ENCODE results near the gene FZD8. TPM values are rescaled to one million over a fixed set of nuclear protein-coding genes. Genes with fewer than 3 reads are reported as not detected.

The FZD8 gene
- total RNA-seq, 1 donor from 2014 or later = 17.2 TPM

DNA sequence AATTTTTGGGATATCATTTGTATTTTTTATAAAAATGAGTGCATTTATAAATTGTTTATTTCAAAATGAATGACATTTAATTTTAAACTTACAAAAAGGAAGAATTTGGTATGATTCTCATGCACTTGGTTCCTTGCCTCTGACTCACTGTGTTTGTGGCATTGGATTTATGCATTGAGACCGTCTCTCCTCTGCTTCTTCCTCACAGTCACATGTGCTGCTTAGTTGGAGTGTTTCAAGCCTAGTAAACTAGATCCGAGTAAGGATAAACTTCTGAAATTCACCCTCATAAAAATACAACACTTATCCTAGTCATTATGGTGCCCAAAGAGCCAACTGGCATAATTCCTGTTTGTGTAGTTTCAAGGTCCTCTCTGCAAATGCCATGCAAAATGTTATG, 19.1 kb upstream of the FZD8 start:
- FAIRE-seq (no peak), DNase-seq (ENCODE audit: low read depth) (no peak)
- H3K27ac Mint-ChIP-seq (ENCODE audit: unreplicated experiment) = no peak overlapping the region

DNA sequence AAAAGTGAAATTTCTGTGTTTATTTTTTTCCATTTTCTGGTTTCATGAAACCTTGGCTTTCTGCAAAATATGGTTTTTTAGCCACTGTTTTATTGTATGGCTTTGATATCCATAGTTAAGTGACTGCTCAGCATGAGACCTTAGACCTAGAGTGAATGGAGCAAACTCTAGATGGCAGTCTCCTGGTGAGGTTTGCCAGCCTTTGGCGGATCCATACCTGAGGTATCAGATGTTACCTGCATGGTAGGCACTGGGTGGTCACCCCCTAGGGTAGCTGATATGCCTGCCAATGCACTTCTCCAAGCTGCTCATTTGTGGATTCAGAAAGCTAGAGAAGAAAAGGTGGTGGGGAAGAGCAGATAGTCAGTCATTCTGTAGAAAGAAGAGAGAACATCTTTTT, 17.4 kb upstream of the FZD8 start:
- Mint-ChIP-seq H3K4me3 (ENCODE audit: unreplicated experiment) (no peak overlapping the region), H3K36me3 (ENCODE audit: low read depth, unreplicated experiment) (peaks cover 2% of the 10 kb centered on the region), H3K9me3 (ENCODE audit: unreplicated experiment) (peaks cover 4% of the 10 kb centered on the region), H3K27ac (ENCODE audit: unreplicated experiment) (no peak overlapping the region), H3K4me1 (ENCODE audit: low read depth, unreplicated experiment) (peaks cover 11% of the 10 kb centered on the region), H3K27me3 (ENCODE audit: low read depth, unreplicated experiment) (peaks cover 7% of the 10 kb centered on the region)
- H3K27me3 ChIP-seq (ENCODE audit: insufficient read depth, low read length) = peaks cover 4% of the 10 kb centered on the region
- H3K27ac ChIP-seq (ENCODE audit: low read depth, low read length) = no peak overlapping the region
- no peak overlapping the region for H3K9ac ChIP-seq (ENCODE audit: low read length)
- H3K4me3 ChIP-seq (ENCODE audit: insufficient read depth, low read depth, low read length) = no peak overlapping the region
- DNase-seq (ENCODE audit: low read depth) (no peak), FAIRE-seq (no peak)
- no peak overlapping the region for H3K4me2 ChIP-seq (ENCODE audit: low read length)
- TF ChIP-seq CTCF (IDR thresholded peaks at IDR 0.05; ENCODE audit: insufficient read depth, low read depth, low read length) = no peak
- TF ChIP-seq EZH2 (IDR thresholded peaks at IDR 0.05; ENCODE audit: insufficient read depth, low read length) = no peak
- H3K36me3 ChIP-seq (ENCODE audit: insufficient read depth, low read length) = no peaks in the 10 kb centered on the region
- H3K9me3 ChIP-seq (ENCODE audit: insufficient read depth, low read depth, low read length) = no peaks in the 10 kb centered on the region
- no peaks in the 10 kb centered on the region for H3K79me2 ChIP-seq (ENCODE audit: insufficient read depth, low read length)
- no peak overlapping the region for H2AFZ ChIP-seq (ENCODE audit: low read depth, low read length)
- H4K20me1 ChIP-seq (ENCODE audit: insufficient read depth, low read length) = no peaks in the 10 kb centered on the region
- no peaks in the 10 kb centered on the region for H3K4me1 ChIP-seq (ENCODE audit: insufficient read depth, low read length)

More for the DNA sequence above, 19.1 kb upstream of the FZD8 start:
- H3K27me3 Mint-ChIP-seq (ENCODE audit: low read depth, unreplicated experiment) = peaks cover 7% of the 10 kb centered on the region
- peaks cover 11% of the 10 kb centered on the region for H3K4me1 Mint-ChIP-seq (ENCODE audit: low read depth, unreplicated experiment)
- Histone ChIP-seq H3K4me3 (ENCODE audit: insufficient read depth, low read depth, low read length) (no peak overlapping the region), H3K9me3 (ENCODE audit: insufficient read depth, low read depth, low read length) (no peaks in the 10 kb centered on the region), H4K20me1 (ENCODE audit: insufficient read depth, low read length) (no peaks in the 10 kb centered on the region), H3K4me2 (ENCODE audit: low read length) (no peak overlapping the region), H2AFZ (ENCODE audit: low read depth, low read length) (no peak overlapping the region), H3K36me3 (ENCODE audit: insufficient read depth, low read length) (no peaks in the 10 kb centered on the region), H3K27ac (ENCODE audit: low read depth, low read length) (no peak overlapping the region), H3K27me3 (ENCODE audit: insufficient read depth, low read length) (peaks cover 5% of the 10 kb centered on the region), H3K4me1 (ENCODE audit: insufficient read depth, low read length) (no peaks in the 10 kb centered on the region), H3K79me2 (ENCODE audit: insufficient read depth, low read length) (no peaks in the 10 kb centered on the region), H3K9ac (ENCODE audit: low read length) (no peak overlapping the region)
- no peak overlapping the region for H3K4me3 Mint-ChIP-seq (ENCODE audit: unreplicated experiment)
- H3K36me3 Mint-ChIP-seq (ENCODE audit: low read depth, unreplicated experiment) = peaks cover 2% of the 10 kb centered on the region
- TF ChIP-seq EZH2 (IDR thresholded peaks at IDR 0.05; ENCODE audit: insufficient read depth, low read length) (no peak), CTCF (IDR thresholded peaks at IDR 0.05; ENCODE audit: insufficient read depth, low read depth, low read length) (no peak)
- peaks cover 4% of the 10 kb centered on the region for H3K9me3 Mint-ChIP-seq (ENCODE audit: unreplicated experiment)

DNA sequence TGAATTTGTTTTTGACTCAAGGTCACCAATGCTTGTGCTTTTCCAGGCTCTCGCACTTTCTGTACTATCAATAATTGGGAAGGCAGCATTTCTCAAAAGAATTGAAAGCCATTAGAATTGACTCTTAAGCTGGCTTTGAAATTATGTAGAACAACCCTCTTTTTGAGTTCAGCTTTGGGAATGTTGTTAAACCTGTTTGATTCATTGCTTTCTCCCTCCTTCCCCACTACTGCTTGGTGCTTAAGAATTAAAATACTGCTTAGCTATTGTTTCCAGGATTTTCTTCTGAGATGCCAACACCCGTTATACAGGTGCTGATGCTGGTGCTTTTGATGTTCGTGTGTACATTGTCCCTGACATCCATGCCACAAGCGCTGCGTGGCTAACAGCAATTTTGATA, 15.5 kb upstream of the FZD8 start:
- H3K4me1 Mint-ChIP-seq (ENCODE audit: low read depth, unreplicated experiment) = peaks cover 11% of the 10 kb centered on the region
- peaks cover 2% of the 10 kb centered on the region for H3K36me3 Mint-ChIP-seq (ENCODE audit: low read depth, unreplicated experiment)
- H3K27me3 ChIP-seq (ENCODE audit: insufficient read depth, low read length) = no peaks in the 10 kb centered on the region
- FAIRE-seq (no peak), DNase-seq (ENCODE audit: low read depth) (no peak)
- no peaks in the 10 kb centered on the region for H4K20me1 ChIP-seq (ENCODE audit: insufficient read depth, low read length)
- H3K27ac ChIP-seq (ENCODE audit: low read depth, low read length) = no peak overlapping the region
- no peaks in the 10 kb centered on the region for H3K4me1 ChIP-seq (ENCODE audit: insufficient read depth, low read length)
- no peak overlapping the region for H3K9ac ChIP-seq (ENCODE audit: low read length)
- TF ChIP-seq EZH2 (IDR thresholded peaks at IDR 0.05; ENCODE audit: insufficient read depth, low read length) (no peak), CTCF (IDR thresholded peaks at IDR 0.05; ENCODE audit: insufficient read depth, low read depth, low read length) (no peak)
- no peak overlapping the region for H3K4me2 ChIP-seq (ENCODE audit: low read length)
- H3K36me3 ChIP-seq (ENCODE audit: insufficient read depth, low read length) = no peaks in the 10 kb centered on the region
- H3K9me3 ChIP-seq (ENCODE audit: insufficient read depth, low read depth, low read length) = no peaks in the 10 kb centered on the region
- H3K27ac Mint-ChIP-seq (ENCODE audit: unreplicated experiment) = no peak overlapping the region
- H3K4me3 ChIP-seq (ENCODE audit: insufficient read depth, low read depth, low read length) = no peak overlapping the region
- no peak overlapping the region for H2AFZ ChIP-seq (ENCODE audit: low read depth, low read length)
- peaks cover 5% of the 10 kb centered on the region for H3K9me3 Mint-ChIP-seq (ENCODE audit: unreplicated experiment)
- no peaks in the 10 kb centered on the region for H3K79me2 ChIP-seq (ENCODE audit: insufficient read depth, low read length)
- no peak overlapping the region for H3K4me3 Mint-ChIP-seq (ENCODE audit: unreplicated experiment)
- peaks cover under 1% of the 10 kb centered on the region for H3K27me3 Mint-ChIP-seq (ENCODE audit: low read depth, unreplicated experiment)
